ENCODE measurements around the gene CYP46A1. TPM values are rescaled to one million over a fixed set of nuclear protein-coding genes. Genes with fewer than 3 reads are reported as not detected.

Gene CYP46A1
- polyA plus RNA-seq, 5 donors = 3.9 to 6.3 (median 6.1) TPM

DNA sequence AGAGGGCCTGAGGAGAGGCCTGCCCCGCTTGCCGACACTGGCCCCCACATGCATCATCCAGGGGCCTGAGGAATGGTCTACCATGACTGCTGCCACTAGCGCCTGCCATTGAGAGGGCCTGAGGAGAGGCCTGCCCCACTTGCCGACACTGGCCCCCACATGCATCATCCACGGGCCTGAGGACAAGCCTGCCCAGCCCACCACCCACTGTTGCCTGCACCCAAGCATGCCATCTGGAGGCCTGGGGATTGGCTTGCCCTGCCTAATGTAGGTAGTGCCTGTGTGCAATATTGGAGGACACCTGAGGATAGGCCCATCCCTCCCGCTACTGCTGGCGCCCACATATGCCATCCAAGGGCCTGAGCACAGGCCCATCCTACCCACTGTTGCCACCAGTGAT, 24.4 kb downstream of the CYP46A1 start:
- no peak for DNase-seq

GRCh38 chr14:99713972-99714371, 29.9 kb downstream of the CYP46A1 start:
- no peak for DNase-seq

DNA sequence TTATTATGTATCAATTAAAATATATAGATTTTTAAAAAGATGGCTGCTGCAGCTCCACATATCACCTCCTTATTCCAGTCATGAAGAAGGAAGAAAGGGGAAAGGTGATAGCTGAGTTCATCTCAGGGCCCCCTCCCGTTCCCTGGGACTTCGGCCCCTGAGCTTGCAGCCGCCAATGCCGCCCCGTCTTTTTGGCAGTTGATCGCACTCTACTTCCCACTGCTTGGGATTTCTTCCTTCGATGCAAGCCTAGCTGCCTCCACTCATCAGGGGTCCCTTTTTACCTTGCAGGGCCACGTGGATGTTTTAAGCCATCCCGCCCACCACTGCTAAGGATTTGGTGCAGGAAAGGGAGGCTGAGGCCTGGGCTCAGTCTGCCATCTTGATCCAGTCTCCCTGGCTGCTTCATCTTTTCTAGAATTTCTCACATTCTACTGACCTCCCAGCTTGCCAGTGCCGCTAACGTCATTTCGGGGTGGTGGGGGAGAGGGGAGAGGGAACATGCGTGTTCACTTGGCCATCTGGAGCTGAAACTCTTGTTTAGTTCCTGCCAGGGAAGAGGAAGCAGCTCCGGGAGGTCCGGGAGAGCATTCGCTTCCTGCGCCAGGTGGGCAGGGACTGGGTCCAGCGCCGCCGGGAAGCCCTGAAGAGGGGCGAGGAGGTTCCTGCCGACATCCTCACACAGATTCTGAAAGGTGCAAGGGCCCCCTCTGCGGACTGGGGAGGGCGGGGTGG, 31.3 kb downstream of the CYP46A1 start:
- no peak for DNase-seq

GRCh38 chr14:99716091-99716849, 32.2 kb downstream of the CYP46A1 start:
- no peak for DNase-seq

GRCh38 chr14:99716850-99717681, 33.0 kb downstream of the CYP46A1 start:
- DNase-seq = no peak

DNA sequence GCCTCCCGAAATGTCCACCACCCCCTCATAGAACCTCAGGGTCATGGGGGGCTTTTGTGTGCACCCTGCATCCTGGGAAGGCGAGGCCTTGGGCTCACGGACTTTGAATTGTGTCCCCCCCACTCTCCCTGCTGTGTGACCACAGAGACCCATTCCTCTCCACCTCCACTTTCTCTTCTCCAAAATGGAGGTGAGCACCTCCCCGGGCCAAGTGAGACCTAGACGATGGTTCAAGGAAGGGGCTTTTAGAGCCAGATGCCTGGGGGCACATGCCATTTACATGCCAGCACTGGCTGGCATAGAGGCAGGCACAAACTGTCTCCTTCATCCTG, 33.5 kb downstream of the CYP46A1 start:
- DNase-seq = no peak

DNA sequence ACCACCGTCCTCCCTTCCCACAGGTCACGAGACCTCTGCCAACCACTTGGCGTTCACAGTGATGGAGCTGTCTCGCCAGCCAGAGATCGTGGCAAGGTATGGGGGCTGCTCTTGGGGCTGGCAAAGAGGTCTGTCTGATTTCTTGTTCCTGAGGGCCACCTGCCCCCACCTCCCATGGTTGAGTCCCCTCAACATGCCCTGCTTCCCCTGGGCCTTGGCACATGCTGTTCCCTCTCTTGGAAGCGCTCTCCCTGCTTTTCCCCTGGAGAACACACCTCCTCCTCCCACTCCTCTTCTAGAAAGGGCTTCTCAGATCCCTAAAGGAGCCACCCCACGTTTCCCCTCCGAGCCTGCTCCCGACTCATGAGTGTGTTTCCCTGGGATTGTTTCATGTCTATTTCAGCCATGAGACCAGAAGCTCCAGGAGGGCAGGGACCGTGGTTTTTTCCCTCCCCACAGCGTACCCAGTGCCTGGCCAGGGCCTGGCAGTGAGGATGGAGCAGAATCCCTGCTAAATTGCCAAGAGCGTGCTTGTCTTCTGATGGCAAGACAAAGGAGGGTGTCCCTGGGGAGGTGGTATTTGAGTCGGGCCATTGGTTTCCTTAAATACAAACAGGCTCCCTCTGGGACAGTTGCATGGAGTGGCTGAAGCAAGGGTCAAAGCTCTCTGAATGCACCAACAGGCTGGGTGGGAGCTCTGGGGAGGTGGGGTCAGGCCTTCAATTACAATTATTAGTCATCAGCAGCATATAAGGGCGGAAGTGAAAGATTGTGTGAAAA, 34.1 kb downstream of the CYP46A1 start:
- DNase-seq = no peak

DNA sequence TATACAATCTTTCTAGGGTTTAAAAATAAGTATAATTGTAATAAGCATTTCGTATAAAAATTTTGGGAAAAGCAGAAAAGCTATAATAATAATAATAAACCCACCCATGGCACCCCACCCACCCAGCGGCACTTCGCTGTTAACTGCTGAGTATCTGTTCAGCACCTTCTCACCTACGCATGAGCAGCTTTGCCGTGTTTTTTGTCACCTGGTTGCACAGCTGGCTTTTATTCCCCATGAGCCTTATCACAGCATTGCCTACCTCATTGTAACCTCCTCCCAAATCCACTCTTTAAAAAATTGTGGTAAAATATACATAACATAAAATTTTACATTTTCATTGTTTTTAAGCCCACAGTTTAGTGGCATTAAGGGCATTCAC, 34.7 kb downstream of the CYP46A1 start:
- DNase-seq = no peak

- no peak for DNase-seq
These were observed 37.1 kb downstream of the CYP46A1 start for GRCh38 chr14:99720941-99721791.

DNA sequence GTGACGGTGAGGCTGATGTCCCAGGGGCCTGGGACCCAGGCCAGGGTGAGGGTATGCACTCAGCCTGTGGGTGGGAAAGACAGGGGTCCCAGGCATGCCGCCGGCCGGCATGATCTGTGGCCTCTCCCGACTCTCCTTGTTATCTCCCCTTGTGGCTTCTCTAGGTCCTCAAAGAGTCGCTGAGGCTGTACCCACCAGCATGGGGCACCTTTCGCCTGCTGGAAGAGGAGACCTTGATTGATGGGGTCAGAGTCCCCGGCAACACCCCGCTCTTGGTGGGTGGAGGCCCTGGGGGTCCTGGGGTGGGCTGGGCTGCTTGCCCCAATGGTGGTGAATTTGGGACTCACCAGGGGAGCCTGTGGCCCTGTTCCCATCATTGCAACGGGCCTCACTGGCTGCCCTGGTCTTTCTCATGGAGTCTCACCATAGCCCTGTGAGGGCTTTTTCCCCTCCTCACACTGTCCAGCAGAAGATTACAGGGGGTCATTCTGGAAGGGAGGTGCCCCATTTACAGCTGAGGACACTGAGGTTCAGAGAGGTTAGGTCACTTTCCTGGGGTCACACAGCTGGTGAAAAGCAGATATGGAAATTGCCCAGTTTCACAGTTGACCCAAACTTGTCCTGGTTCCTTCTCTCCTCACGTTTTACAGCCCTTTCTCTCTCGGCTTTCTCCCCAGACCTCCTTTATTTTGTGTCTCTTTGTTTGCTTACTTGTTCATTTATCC, 37.9 kb downstream of the CYP46A1 start:
- no peak for DNase-seq

- no peak for DNase-seq
These were observed 38.6 kb downstream of the CYP46A1 start for GRCh38 chr14:99722741-99723140.

- DNase-seq = no peak
These were observed 40.2 kb downstream of the CYP46A1 start for GRCh38 chr14:99724196-99724891.

DNA sequence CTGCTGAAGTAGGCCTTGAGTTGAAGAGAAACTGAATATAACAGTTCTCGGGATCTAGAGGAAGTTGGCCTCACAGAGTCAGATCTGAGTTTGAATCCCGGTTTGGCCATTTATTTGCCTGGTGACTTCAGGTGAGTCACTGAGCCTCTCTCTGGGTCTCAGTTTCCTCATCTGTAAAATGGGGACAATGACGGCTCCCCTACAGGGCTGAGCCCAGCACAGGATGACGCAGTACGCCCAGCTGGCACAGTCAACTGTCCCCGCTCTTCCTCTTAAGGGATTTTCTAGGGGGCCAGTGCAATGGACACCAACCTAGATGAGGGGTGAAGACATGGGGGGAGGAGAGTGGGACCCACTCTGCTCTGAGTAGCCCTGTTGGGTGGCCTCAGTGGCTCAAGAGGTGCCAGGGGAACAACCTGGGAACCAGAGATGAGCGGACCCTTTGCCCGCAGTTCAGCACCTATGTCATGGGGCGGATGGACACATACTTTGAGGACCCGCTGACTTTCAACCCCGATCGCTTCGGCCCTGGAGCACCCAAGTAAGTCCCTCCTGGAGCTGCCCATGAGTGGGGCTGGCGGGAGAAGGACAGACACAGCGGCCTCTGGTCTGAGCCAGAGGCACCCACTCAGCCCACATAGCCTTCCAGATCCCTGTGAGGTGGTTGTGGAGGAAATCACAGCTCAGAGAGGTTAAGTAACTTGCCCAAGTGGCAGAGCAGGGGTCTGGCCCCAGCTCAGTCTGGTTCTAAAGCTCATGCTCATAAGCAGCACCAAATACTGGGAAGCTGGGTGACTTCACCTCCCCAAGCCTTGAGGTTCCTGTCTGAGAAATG, 41.1 kb downstream of the CYP46A1 start:
- no peak for DNase-seq

- no peak for DNase-seq
These were observed 41.9 kb downstream of the CYP46A1 start for GRCh38 chr14:99725774-99726537.

GRCh38 chr14:99726538-99727095, 42.5 kb downstream of the CYP46A1 start:
- no peak for DNase-seq

DNA sequence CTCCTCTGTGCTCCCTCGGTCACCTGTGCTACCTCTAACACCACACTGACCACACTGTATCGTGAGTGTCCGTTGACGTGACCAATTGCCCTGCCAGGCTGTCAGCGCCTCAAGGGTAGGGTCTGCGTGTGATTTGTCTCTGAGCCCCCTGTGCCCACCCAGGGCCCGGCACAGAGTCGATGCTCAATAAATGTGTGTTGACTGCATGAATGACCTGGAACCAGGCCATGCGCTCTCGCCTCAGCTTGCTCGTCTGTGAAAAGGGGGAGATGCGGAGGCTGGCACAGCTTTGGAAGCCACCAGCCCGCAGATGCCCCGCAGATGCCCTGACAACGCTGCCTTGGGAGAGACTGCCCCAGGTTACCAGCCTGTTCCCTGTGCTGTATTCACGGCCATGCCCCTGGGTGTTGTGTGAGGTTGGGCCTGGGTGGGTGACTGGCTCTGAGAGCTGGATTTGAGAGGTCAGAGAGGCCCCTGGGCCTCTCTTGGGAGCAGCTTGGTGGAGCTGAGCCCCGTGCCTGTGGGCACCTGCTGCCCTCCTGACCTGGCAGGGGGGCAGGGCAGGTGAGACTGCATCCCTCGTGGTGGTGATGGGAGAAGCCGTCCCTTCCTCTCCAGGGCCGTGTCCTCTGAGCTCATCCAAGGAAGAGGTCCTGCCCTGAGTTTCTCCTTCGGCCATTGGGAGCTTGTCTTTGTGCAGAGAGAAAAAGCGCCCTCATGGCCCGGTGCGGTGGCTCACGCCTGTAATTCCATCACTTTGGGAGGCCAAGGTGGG, 43.2 kb downstream of the CYP46A1 start:
- no peak for DNase-seq

Data from right lung (tissue), 5 donors.